HG03521 (cell line): Measurements from ENCODE around the gene CFAP46.
"Not testable (repeated sequence)": the region's sequence is repeated elsewhere in the genome, so short reads cannot be mapped to it uniquely, and the experiment has no call there.

Source experiments
- ATAC-seq: cut with Tn5 transposase; IDR thresholded peaks from one replicate; pipeline ENCODE4 v1.9.1; 2021; ENCODE audit warnings: mild to moderate bottlenecking, moderate library complexity; ENCODE audit not compliant: unreplicated experiment

Gene CFAP46

DNA sequence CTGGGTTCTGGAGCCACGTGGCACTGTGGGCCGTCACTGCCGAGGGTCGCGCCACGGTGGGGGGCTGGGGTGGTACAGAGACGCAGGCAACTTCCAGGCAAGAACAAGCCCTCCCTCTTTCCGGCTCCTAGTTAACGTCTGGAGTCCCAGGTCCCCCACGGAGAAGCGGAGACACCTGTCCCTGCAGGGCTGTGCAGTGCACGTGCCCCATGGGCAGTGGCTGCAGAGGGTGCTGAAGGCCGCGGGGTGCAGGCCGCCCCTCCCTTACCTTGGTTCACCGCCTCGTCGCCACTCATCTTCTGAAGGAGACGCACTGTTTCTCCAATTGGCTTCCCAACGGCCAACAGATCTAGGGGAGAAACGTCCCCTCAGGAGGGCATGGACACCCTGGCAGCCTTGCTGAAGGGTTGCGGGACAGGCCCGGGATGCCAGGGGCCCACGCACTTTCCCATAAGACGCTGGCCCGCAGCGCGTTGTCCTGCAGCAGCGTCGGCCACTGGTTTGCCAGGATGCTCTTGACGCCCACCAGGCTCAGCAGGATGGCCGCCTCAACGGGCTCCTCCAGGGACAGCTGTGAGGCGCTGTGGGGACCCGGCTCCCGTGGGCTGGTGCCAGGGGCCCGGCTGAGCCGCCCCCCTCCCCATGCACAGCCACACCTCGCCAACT, 132.1 kb downstream of the CFAP46 start:
- no peak for ATAC-seq

DNA sequence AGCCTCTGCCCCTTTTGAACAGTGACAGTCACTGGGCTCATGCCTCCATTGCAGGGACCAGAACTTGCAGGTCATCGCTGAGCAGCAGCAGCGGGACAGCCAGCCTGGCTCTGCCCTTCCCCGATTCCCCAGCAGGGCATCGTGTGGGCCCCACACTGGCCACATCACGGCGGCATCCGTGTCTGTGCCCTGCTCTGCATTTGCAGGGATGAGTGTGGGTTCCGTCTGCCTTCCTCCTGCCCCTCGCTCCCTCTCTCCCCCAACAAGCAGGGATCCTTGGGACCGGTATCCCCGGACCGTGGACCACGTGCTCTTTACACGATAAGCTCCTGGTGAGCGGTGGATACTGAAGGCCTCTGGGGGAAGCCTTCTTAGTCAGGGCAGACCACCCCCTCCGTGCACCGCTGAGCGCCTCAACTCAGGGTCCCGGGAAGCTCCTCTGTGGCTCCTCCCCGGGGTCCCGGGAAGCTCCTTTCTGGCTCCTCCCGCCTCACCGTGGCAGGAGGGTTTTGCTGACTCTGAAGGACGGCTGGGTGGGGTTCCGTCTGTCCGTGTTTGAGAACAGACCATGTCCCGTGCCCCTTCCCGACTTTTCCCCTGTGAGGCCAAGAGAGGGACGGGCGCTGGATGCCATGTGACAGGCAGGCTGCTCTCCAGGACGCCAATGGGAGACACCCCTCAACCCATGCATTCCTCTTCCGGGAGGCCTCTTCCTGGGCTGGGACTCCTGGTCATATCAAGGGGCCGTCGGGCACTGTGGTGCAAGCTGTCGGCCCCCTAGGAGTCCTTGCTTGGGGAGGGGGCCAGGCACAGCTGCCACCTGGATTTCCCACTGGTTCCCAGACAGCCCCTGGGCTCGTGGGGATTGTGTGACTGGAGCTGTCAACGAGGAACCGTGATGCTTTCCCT, 132.9 kb downstream of the CFAP46 start:
- ATAC-seq = no peak

DNA sequence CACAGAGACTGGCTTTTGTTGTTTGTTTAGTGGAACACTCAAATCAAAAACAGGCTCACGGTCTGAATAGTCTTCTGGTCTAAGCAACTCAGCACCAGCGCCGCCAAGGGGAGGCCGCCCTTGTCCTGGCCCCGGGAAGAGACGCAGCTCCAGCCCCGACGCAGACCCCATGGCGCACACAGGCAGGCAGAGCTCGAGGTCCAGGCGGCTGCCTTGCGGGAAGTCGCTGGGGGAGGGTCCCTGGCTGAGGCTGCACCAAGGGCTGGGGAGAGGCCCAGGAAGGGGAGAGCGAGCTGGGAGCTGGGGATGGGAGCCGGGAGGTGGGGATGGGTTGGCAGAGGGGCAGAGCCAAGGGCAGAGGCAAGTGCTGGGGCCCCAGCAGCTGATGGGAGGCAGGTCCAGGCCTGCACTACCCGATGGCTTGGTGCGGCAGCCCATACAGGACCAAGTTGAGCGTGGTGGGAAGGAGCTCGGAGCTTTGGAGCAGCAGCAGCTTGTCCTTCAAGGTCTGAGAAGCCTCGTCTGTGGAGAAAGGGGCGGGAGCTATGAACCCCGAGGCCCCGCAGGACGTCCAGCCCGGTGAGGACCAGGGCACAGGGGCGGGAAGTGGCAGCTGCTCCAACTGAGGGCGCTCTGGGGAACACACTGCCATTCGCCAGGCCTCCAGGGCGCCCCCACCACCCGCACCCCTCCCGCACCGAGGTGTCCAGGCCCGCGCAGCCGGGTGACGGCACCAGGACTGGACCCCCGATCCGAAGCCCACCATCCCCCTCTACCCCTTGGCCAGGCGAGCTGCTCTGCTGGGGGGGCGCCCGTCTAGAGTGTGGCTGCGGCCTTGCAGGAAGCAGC, 133.8 kb downstream of the CFAP46 start:
- ATAC-seq = no peak

DNA sequence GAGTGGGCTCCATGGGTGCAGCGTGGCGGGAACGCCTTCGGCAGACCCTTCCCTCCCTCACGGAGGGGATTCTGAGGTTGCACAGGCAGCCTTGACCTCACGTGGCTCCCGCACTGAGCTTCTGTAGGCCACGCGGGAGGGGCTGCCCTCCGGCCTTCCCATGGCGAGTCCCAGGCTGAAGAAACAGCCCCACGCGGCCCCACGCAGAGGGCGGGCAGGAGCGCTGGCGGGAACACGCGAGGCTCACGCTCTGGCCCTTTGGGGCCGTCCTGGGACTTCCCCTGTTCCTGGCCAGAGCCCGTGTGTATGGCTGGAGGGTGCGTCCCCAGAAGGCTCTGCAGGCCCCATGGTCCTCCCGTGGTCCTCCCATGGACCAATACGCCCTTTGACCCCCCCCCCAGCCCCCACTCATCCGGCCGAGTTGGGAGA, 134.7 kb downstream of the CFAP46 start:
- no peak for ATAC-seq

DNA sequence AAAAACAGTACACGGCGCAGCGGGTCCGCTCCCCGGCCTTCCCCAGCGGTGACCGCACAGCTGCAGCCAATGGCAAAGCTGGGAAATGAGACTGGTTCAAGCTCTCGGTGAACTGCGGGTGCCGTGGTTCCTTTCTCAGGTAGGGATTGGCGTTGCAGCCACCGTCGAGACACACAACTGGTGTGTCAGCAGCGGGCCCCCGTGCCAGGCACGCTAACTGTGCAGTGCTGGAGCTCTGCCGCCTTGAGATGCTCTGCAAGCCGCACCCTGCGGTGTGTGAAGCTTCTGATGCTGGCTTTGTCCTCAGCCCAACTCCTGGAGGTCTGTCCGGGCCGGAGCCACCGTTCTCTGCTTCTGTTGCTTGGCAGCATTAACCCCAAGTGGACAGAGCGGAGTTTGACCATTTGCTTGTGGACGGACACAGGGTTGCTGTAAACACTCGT, 135.8 kb downstream of the CFAP46 start:
- ATAC-seq = no peak

DNA sequence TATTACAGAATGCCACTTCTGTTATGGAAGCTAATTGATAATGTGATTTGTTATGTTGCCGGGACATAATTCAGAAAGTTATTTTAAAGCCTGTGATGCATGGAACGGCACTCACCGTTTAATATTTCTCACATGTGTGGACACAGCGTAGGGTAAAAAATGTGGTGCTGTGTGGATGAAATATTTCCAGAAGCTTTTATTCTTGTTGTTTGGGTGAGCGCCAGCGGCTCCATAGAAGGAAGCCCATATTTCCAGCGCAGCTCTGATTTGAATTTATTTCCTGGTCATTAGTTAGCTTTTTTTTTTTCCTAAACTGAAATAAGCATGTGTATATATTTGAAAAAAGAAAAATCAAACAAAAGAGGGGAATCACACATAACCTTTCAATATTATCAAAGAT, 136.3 kb downstream of the CFAP46 start:
- no peak for ATAC-seq

GRCh38 chr10:132805599-132805998, 136.8 kb downstream of the CFAP46 start:
- ATAC-seq = no peak

DNA sequence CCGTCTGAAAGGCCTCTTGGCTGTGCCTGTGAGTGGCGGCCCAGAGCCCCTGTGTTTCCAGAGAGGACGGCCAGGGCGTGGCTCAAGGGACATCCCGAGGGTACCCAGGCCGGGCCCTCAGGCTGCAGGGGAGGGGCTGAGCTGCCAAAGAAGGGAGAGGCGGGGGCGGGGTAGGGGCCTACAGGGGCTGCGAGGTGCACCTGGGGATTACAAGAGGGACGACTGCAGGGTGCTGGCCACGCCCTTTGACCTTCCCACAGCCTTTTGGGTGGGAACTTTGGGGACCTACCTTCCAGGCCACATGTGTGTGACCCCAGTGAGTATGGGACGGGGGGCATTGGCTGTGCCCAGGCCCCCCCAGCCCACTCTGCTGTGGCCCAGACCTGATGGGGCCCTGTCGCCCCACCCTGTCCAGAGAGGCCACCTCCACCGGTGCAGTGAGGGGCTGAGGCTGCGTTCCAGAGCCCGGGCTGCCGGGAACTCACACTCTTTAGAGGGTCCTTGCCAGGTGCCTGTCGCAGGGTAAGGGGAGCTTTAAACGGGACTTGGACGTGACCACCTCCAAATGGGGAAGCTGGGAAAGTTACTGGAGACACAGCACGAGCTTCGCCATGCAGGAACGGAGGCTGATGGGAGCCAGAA, 137.5 kb downstream of the CFAP46 start:
- ATAC-seq = no peak

- ATAC-seq = no peak
These were observed 138.1 kb downstream of the CFAP46 start for GRCh38 chr10:132804287-132804686.

DNA sequence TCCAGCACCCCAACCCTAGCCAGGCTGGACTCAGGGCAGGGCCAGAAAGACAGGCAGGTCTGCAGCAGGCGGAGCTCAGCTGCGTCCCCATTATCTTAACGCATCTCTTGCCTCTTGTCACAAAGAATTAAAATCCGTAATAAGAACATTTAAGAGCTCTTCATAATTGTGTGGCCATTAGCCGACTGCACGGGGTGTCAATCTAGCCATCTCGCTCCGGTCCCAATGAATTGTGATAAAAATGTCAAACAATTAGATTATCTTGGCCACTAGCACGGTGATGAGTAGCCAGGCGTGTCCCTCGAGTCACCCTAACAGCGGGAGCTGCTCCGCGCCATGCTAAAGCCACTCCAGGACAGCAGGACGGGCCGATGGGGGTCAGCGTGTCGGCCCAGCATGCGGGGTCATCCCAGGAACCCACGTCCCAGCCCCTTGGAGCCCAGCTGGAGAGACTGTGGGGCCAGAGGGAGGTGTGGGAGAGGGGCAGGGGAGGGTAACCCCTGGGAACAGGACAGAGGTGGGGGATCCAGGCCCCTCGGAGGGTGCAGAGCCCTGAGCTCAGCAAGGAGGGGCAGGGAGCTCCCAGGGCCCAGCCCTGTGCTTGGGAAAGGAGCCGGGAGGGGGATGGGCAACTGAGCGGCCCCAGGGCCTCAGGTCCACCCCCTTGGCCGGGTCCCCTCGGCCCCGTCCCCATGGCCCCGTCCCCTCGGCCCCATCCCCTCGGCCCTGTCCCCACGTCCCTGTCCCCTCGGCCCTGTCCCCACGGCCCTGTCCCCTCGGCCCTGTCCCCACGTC, 138.8 kb downstream of the CFAP46 start:
- no peak for ATAC-seq

- ATAC-seq = no peak
These were observed 139.6 kb downstream of the CFAP46 start for GRCh38 chr10:132802694-132803320.

GRCh38 chr10:132802048-132802447, 140.3 kb downstream of the CFAP46 start:
- ATAC-seq = no peak

DNA sequence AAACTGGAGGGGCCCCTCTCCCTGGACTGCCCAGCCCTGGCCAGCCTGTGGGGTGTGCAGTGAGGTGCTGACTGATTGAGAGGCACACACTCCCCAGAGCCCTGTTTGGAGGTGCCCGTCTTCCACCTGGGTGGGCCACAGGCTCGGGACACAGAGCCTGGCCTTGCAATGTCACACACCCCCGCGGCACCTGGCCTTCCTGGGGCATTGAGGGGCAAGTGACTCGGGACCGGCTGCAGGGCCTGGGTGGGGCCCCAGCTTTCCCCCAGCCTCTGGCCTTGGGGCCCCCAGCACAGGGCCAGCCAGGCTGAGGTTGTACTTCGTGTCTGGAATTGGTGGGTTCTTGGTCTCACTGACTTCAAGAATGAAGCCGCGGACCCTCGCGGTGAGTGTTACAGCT, 142.5 kb downstream of the CFAP46 start:
- ATAC-seq = no peak

DNA sequence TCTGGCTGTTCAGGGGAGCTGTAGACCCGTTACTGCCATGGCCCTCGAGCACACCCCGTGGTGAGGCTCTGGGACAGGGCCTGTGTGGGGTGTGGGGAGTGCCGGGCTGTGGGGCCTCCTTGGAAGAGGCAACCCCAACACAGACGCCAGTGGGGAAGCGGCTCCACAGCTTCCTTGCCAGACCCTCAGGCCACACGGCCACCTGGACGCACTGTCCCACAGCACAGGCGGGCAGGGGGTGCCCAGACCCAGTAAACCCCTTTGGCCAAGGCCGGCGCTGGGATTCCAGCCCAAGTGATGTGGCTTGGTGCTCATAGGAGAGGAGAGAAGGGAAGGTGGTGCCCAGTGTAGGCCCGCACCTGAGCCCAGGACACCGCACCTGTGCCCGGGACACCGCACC, 143.5 kb downstream of the CFAP46 start:
- no peak for ATAC-seq

GRCh38 chr10:132798403-132798802, 144.0 kb downstream of the CFAP46 start:
- ATAC-seq = no peak

DNA sequence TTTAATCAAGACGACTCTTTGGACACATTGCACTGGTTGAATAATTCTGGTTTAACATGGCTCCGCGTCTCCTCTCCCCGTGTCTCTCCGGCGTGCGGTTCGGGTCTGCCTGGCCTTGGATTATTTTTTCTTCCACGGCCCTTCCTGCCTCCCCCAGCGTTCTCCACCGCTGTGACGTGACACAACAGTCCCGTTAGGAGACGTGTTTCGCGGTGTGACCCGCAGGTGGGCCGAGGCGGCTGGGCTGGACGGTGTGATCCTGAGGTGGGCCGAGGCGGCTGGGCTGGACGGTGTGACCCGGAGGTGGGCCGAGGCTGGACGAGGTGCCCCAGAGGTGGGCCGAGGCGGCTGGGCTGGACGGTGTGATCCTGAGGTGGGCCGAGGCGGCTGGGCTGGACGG, 144.4 kb downstream of the CFAP46 start:
- not testable (repeated sequence) for ATAC-seq

DNA sequence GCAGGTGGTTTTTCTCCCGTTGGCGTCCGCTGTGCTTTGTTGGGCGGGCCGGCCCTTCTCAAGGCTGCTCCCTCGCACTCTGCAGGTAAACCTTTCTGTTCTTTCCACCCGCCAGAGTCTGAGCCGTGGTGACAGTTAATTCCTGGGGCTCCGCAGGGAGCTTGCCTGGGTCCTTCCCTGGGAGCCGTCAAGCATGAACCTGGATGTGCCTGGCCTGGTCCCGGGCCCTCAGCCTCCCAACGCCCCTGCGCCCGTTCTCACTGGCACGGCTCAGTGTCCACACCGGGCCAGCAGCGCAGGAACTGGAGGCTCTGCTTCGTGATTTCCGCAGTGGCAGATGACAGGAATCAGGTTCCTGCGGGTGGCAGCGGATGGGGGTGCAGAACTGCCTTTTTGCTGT, 145.5 kb downstream of the CFAP46 start:
- no peak for ATAC-seq

GRCh38 chr10:132793871-132794849, 148.2 kb downstream of the CFAP46 start:
- ATAC-seq = no peak
